HG03097 (cell line): ENCODE data around the gene ZNF280A.
"Not testable (repeated sequence)": the region's sequence is repeated elsewhere in the genome, so short reads cannot be mapped to it uniquely, and the experiment has no call there.

Experiments
- ATAC-seq: cut with Tn5 transposase; IDR thresholded peaks from one replicate; pipeline ENCODE4 v1.9.1; 2021; ENCODE audit not compliant: unreplicated experiment, low FRiP score

The ZNF280A gene

GRCh38 chr22:22471104-22471503, 49.0 kb downstream of the ZNF280A start:
- not testable (repeated sequence) for ATAC-seq

GRCh38 chr22:22469527-22469926, 50.5 kb downstream of the ZNF280A start:
- no peak for ATAC-seq

GRCh38 chr22:22468794-22469469, 51.1 kb downstream of the ZNF280A start:
- not testable (repeated sequence) for ATAC-seq

- ATAC-seq = no peak
Observed at GRCh38 chr22:22467112-22467511, 53.0 kb downstream of the ZNF280A start.

GRCh38 chr22:22465782-22466181, 54.3 kb downstream of the ZNF280A start:
- ATAC-seq = no peak

GRCh38 chr22:22465094-22465602, 54.9 kb downstream of the ZNF280A start:
- no peak for ATAC-seq

- no peak for ATAC-seq
Observed at GRCh38 chr22:22464541-22465054, 55.5 kb downstream of the ZNF280A start.

GRCh38 chr22:22463855-22464540, 56.1 kb downstream of the ZNF280A start:
- ATAC-seq = no peak
